Stimulated activated CD4-positive, alpha-beta T cell treated with anti-CD3 and anti-CD28 coated beads, Interleukin-15, amount 100 ng/mL, for 1 hour (primary cell): ENCODE data around the gene HES1.
"Not testable (repeated sequence)": the region's sequence is repeated elsewhere in the genome, so short reads cannot be mapped to it uniquely, and the experiment has no call there.

ENCODE experiments used
- DNase-seq, 2 donors: peaks; one replicate each; pipeline ENCODE4 v3.0.0-alpha.2; 2020; ENCODE audit warnings: low read depth in 1 of 2, low spot score in 1 of 2

Gene HES1, protein sequence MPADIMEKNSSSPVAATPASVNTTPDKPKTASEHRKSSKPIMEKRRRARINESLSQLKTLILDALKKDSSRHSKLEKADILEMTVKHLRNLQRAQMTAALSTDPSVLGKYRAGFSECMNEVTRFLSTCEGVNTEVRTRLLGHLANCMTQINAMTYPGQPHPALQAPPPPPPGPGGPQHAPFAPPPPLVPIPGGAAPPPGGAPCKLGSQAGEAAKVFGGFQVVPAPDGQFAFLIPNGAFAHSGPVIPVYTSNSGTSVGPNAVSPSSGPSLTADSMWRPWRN

GRCh38 chr3:194135806-194136518, at the start of gene HES1:
HES1 (plus strand) TSS chr3:194136148; CDS start chr3:194136381, 233 bp downstream.
- DNase-seq, result peak in 1 of 2 donors; percentile 36

- DNase-seq, result no peak
These were observed 49.4 kb upstream of the HES1 start for GRCh38 chr3:194086388-194087075.

- DNase-seq, result no peak
These were observed 48.7 kb upstream of the HES1 start for GRCh38 chr3:194087280-194087679.

DNA sequence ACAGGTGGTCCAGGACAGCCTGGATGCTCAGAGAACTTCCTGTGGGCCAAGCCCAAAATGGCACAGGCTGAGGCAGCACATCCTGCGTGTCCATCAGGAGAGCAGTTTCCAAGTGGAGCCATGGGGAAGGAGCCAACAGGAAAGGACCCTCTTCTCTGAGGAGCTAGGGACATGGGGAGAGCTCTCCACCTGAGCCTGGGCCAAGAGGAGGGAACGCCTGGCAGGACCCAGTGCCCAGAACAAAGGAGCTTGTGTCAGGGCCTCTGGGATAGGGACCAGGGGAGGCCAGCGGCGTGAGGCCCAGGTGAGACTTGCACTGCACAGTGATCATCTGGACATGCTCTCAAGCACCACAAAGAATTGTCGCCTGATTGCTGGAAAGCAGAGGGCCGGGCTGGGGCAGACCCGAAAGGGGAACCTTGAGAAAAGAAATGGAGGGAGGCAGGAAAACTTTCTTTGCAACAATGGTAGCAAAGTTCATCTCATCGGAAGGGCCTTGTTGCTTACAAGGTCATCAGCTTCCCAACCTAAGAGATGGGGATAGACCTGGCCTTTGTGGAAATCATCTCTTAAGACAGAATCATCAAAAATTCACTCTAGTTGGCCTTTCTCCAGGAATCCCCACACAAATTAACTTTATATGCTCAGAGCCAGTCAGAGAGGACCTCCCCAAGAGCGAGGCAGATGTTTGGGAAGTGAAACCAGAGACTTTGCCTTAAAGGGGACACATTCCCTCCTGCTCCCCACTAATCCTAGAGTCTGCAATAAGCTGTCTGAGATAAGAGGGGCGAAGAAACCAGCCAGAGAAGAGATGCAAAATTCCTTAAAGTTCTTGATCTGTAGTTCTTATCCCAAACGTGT, 47.7 kb upstream of the HES1 start:
- DNase-seq, result no peak

GRCh38 chr3:194089357-194090177, 46.4 kb upstream of the HES1 start:
- DNase-seq, result no peak

GRCh38 chr3:194090178-194090555, 45.8 kb upstream of the HES1 start:
- not testable (repeated sequence) for DNase-seq

GRCh38 chr3:194090716-194091115, 45.2 kb upstream of the HES1 start:
- DNase-seq, result no peak

GRCh38 chr3:194091141-194091540, 44.8 kb upstream of the HES1 start:
- DNase-seq, result no peak

GRCh38 chr3:194091897-194092296, 44.1 kb upstream of the HES1 start:
- not testable (repeated sequence) for DNase-seq

DNA sequence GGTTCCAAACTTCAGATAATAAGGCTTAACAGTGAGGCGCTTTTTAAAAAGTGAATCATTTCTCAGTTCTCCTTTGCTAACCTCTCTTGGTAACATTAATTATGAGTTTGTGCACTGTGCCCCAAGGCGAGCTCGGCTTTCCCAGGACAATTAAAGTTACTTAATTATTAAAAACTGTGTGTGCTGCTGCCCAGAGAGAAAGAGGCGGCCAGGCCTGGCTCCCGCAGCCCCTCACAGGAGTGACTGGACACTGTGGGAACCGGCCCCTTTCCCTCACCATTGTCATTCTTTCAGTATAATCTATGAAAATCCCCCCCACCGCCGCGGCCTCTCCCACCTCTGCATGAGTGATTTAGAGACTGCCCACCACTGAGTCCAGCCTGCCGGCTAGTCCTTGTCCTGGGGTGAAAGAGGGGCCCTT, 43.1 kb upstream of the HES1 start:
- DNase-seq, result no peak

DNA sequence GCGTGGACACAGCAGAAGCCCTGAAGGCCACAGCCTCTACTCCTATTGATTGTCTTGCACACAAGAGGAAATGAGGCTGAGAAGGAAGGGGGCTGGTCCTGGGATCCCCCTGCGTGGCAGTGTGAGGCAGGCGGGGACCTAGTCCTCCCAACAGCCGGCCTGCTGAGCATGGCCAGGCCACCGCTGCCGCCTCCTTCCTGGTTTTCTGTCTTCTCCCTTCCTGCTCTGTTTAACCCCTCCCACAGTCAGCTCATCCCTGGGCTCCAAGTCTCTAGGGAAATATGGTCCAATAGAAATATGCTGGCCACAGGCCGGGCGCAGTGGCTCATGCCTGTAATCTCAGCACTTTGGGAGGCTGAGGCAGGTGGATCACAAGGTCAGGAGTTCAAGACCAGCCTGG, 42.1 kb upstream of the HES1 start:
- DNase-seq, result no peak

DNA sequence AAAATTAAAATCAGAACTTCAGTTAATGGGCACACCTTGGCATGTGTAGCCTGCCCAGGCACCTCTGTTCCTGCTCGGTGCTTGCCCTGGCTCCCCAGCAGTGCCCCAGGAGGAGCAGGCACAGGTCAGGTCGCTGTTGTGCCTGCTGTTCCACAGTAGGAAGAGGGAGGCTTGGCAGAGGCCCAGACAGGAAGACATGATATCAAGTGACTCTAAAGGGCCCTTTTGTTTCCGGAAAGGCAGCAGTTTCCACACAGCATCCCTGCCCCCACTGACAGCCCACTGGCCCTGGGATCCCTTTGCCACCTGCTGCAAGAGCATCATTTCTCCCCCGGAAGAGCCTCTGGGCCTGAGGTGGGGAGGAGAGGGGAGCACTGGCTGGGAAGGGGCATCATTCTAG, 40.5 kb upstream of the HES1 start:
- no peak for DNase-seq

GRCh38 chr3:194095902-194096301, 40.0 kb upstream of the HES1 start:
- DNase-seq, result no peak

- DNase-seq, result no peak
These were observed 38.6 kb upstream of the HES1 start for GRCh38 chr3:194097141-194097882.

DNA sequence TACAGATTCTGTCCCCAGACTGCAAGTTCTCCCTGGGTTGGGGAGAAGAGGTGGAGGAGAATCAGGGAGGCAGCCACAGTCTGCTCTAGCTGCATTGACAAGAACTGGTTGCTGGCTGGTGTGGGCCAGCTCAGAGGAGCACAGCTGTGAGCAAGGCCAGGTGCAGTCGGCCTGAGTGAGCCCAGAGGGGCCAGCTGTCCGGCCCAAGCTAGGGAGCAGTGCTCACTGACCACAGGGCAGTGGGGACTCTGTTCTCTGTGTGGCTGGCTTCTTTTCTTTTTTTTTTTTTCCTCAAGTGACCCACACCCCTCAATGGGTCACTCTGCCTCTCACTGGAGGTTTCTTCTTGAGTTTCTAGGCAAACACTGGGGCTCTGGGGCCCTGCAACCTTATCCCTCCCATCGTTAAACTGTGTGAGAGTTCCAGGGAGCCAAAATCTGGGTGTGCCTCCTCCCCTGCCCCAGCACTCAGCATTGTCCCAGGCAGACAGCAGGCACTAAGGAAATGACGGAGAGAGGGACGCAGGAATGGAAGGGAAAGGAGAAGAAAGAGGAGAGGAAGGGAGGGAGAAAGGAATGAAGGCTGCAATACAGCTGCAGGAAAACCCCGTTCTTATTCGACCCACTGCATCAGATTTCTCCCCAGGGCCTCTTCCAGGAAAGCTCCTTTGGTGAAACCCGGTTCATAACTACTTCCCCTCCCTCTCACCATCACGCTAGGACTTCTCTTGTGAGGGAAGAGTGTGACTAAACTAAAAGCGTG, 37.7 kb upstream of the HES1 start:
- no peak for DNase-seq

GRCh38 chr3:194098843-194099183, 37.1 kb upstream of the HES1 start:
- no peak for DNase-seq

- DNase-seq, result no peak
These were observed 36.7 kb upstream of the HES1 start for GRCh38 chr3:194099215-194099614.

- no peak for DNase-seq
These were observed 35.0 kb upstream of the HES1 start for GRCh38 chr3:194100856-194101390.
